SH-SY5Y (cell line): ENCODE data around the gene MCAT.

Experiments
- GATA2 ChIP-seq: IDR thresholded peaks from 2 replicates; pipeline ENCODE4 v1.6.1; 2011; ENCODE audit warnings: mild to moderate bottlenecking, low read depth, low read length
- GATA3 ChIP-seq: IDR thresholded peaks from 2 replicates; pipeline ENCODE4 v1.6.1; 2011; ENCODE audit warnings: low read depth, mild to moderate bottlenecking, low read length, moderate library complexity

Gene MCAT

DNA sequence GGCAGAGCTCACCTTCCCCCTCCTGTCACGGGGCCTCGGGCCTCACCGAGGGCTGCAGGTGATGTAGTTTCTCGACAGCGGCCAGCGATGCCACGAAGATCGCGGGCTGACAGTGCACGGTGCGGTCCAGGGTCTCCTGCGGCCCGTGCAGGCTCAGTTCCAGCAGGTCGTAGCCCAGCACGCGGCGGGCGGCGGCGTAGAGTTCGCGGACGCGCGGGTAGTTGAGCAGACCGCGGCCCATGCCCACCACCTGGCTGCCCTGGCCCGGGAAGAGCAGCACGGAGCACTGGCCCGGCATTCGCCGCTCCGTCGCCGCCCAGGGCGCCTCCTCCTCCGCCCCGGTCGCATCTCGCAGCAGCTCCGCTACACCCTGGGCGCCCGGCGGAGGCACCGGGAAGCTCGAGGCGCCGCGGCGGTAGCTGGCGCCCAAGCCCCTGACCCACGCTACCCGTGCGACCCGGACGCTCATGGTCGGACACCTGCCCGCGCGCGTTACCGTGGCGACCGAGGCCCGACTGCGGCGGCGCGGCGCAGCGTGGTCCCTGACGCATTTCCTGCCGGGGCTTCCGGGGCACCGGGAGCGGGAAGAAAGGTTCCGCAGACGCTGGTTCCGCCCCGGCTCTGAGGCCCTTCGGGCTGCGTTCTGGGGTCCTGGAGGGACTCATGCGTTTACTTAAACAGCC, at the start of gene MCAT:
Gene MCAT (minus strand): TSS at position 519 of the 683 bp plus-strand sequence. CDS start 50 bp downstream, at position 469.
- TF ChIP-seq GATA2 (no peak), GATA3 (no peak)

DNA sequence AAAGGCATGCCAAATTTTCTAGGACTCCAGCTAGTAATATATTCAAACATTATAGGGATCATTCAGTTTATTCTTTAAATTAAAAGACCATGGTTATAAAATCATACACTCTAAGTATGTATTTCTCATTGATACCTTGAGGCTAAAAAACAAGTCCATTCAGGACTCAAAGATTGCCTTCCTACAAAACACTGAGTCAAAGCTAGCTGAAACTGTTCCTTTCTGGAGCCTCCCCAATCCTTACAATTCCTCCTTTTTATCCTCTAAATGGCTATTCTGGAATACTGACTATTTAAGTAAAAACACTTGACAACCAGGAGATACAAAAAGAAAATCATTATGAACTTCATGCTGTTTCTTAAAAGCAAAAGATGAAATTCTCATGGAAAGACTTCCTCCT, 48.6 kb upstream of the MCAT start:
- no peak for TF ChIP-seq GATA3
- TF ChIP-seq GATA2: no peak

DNA sequence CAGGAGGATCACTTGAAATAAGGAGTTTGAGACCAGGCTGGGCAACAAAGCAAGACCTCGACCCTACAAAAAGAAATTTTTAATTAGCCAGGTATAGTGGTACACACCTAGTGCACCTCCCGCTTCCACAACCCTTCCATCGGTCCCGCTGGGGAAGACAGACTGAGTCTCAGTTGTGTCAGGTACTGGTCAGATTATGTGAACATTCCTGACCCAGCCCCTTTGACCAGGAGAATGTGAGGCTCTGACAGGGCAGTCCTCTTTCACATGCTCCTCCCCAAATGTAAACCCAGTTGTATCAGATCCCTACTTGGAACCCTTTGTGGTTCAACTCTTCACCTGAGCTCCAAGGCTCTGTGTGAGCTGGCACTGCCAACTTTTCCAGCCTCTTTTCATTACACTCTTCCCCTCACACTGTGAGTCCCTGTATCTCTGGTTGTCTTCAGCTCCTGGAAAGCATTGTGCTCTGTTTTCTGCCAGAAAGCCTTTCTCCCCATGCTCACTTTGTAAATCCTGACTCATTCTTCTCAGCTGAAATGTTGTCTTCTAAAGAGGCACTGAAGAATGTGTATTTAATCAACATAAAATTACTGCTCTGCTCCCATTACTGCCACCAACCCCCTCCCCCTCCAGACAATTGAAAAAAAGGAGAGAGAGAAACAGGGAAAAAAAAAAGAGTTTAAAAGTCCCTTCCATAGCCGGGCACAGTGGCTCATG, 45.8 kb upstream of the MCAT start:
- no peak for TF ChIP-seq GATA3

DNA sequence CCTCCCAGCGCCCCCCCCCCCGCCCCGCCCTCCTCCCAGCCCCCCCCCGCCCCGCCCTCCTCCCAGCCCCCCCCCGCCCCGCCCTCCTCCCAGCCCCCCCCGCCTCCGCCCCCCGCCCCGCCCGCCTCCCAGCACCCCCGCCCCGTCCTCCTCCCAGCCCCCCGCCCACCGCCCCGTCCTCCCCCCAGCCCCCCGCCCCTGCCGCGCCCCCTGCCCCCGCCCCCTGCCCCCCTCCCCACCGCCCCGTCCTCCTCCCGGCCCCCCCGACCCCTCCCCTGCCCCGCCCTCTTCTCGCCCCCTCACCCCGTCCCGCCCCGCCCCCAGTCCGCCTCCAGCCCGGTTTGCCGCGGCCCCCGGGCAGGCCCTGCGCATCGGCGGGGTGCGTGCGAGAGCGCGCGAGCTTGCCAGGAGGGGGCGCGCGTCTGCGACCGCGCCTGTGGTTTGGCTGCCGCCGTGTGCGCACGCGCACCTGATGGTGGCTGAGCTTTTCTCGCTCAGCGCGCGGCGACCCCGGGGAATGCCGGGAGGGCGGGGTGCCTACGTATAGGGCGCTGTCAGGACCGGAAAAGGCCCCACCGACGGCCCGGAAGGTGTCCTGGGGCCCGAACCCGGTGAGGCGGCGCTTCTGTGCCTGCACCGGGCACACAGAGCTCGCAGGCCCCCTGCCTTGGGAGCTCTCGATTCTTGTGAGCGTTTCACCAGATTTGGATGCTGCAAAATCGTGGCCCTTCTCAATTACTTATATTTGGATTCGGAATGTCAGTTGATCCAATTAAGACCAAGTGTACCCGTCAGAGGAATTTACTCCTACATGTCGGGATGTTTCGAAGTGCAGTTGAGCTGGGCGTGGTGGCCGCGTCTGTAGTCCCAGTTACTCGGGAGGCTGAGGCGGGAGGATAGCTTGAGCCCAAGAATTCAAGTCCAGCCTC, 44.2 kb upstream of the MCAT start:
- TF ChIP-seq GATA3 (no peak), GATA2 (no peak)

DNA sequence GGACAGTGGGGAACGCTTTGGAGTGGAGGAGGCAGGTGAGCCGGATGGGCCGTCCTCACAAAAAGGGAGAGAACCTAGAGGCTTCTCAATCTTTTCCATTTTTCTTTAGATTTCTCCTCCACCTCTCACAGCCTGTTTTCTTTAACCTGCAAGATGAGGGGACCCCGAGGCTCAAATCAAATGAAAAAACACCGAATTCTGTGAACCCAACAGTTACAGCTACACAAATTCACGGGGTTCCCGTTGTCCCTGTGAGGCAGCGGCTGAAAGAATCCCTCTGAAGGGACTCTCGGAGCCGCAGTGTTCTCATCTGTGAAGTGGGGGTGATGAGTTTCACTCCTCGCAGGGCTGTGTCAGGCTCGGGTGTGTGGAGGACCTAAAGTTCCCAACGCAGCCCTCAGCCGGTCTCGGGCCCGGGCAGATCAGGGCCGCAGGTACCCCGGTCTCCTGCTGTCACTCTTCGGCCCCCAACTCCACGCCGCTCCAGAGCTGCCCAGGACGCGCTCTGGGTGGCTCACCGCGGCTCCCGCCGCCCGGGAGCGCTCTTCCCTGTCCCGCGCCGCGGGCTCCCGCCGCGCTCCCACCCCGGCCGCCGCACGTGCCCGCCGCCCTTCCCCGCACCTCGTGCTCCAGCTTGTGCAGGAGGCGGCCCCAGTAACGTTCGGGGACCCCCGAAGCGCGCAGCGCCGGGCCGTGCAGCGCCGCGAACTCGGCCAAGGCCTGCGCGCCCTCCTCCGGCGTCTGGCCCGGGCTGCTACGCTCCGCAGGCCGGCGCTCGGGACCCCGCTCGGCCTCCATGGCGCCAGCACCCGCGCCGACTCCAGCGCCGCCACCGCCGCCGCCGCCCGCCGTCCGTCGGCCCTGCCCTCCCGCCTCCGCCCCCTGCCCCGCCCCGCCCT, 43.3 kb upstream of the MCAT start, which contains the start of gene TTLL12:
Gene TTLL12 (minus strand): TSS at position 863 of the 899 bp plus-strand sequence. CDS start 65 bp downstream, at position 798.
- TF ChIP-seq GATA2: no peak
- no peak for TF ChIP-seq GATA3

DNA sequence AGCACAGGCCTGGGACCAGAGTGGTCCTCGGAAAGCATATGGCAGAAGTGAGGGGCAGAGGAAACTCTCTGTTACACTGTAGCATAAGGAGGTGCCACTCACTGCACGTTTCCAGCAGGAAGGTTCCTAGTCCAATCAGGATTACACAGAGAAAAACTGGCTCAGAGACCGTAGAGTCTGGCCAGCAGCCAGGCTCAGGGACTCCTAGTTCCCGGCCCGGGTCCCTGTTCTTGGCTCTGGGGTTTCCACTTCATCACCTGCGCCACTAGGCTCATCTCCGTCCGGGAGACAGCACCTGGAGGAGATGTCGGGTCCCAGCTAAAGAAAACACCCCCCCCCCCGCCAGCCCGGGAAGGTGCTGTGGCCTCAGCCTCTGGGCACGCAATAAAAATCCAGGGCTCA, 42.7 kb upstream of the MCAT start:
- TF ChIP-seq GATA2: no peak
- no peak for TF ChIP-seq GATA3

DNA sequence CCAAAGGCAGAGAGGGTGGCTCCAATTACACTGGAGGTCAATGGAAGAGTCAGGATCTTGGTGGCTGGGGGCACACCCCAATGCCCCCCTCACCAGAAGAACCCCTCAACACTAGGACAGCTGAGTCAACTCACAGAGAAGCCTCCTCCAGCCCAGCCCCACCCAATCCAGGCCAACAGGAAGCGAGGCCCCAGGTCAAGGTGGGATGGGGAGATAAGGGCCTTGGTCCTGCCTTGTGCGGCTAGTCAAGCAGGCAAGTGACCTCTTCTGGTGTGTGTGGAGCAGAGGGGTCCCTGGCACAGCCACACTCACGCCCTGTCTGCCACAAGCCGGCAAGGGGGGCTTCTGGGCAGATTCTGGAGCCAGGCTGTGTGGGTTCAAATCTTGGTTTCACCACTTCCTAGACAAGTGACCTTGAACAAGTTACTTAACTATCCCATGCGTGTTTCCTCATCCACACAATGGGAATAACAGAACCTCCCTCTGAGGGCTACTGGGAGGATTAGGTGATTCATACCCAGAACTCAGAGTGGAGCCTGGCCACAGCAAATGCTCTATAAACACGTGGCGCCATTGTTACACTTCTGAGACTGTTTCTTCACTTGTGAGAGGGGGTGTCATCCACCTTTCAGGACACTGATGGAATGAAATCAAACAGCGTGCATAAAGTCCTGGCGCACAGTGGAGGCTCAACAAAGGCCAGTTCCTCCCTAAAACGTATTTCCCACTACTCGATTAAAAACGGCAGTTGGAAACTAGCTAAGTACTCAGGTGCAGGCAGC, 40.5 kb upstream of the MCAT start:
- TF ChIP-seq GATA2: no peak
- TF ChIP-seq GATA3: no peak

DNA sequence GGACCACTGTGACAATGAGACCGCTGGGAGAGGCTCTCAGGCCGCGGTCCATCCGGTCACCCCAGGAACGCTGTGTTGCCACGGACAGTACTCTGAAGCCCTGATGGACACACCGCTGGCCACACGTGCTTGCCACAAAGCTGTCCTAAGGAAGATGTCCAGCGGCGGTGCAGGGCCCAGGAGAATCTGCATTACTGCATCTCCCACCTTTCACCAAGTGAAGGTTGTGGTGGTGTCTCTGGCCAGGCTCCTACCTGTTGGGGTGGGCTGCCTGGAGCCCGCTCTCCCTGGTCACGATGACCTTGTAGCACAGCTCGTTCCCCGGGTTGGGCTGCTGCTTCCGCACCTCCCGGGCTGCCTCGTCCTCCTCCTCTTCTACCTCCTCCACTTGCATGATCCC, 39.5 kb upstream of the MCAT start:
- no peak for TF ChIP-seq GATA2
- TF ChIP-seq GATA3: no peak

- TF ChIP-seq GATA3: no peak
Measured at GRCh38 chr22:43182118-43182517, 38.9 kb upstream of the MCAT start.

GRCh38 chr22:43181321-43182076, 38.3 kb upstream of the MCAT start:
- TF ChIP-seq GATA2: no peak
- TF ChIP-seq GATA3: no peak

- no peak for TF ChIP-seq GATA2
- no peak for TF ChIP-seq GATA3
Measured at GRCh38 chr22:43180670-43181069, 37.5 kb upstream of the MCAT start.

GRCh38 chr22:43179911-43180195, 36.7 kb upstream of the MCAT start:
- TF ChIP-seq GATA2: no peak
- TF ChIP-seq GATA3: no peak
